ENCODE measurements around the gene IFIT2. TPM values are rescaled to one million over a fixed set of nuclear protein-coding genes. Genes with fewer than 3 reads are reported as not detected.

The IFIT2 gene
- total RNA-seq, 4 donors from 2014 or later = 0.49 to 2.6 (median 1.4) TPM

DNA sequence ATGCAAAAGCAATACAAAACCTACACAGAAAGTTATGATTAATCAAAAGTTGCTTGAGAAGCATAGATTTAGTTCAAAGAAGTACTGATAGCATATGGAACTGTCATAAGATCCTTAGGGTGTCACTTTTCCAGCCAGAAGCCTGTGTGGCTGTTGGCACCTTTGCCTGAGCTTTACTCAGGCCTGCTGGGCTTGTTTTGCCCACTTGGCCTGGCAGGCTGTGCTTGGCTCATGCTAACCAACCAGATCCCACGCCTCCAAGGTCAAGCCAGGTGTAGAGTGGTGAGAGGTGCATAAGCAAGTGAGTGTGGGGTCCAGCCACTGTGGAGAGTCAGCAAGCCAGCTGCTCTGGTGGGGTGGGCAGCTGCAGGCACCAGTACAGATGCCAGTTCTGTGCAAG, 38.3 kb upstream of the IFIT2 start:
- no peak overlapping the region for H3K27ac ChIP-seq
- 88% methylated on average over 1 of the region's 1 CpG for WGBS
- DNase-seq (ENCODE audit: low spot score in 2 of 2) = no peak
- TF ChIP-seq, protein P1, sequence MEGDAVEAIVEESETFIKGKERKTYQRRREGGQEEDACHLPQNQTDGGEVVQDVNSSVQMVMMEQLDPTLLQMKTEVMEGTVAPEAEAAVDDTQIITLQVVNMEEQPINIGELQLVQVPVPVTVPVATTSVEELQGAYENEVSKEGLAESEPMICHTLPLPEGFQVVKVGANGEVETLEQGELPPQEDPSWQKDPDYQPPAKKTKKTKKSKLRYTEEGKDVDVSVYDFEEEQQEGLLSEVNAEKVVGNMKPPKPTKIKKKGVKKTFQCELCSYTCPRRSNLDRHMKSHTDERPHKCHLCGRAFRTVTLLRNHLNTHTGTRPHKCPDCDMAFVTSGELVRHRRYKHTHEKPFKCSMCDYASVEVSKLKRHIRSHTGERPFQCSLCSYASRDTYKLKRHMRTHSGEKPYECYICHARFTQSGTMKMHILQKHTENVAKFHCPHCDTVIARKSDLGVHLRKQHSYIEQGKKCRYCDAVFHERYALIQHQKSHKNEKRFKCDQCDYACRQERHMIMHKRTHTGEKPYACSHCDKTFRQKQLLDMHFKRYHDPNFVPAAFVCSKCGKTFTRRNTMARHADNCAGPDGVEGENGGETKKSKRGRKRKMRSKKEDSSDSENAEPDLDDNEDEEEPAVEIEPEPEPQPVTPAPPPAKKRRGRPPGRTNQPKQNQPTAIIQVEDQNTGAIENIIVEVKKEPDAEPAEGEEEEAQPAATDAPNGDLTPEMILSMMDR (IDR thresholded peaks at IDR 0.05) = no peak
- TF ChIP-seq POLR2A (IDR thresholded peaks at IDR 0.05) (no peak), POLR2AphosphoS5 (IDR thresholded peaks at IDR 0.05) (no peak), EP300 (IDR thresholded peaks at IDR 0.05) (no peak)
- no peaks in the 10 kb centered on the region for H3K27me3 ChIP-seq
- H3K4me1 ChIP-seq = peaks cover 28% of the 10 kb centered on the region
- H3K9me3 ChIP-seq = no peaks in the 10 kb centered on the region
- H3K4me3 ChIP-seq = no peak overlapping the region
- no peaks in the 10 kb centered on the region for H3K36me3 ChIP-seq

DNA sequence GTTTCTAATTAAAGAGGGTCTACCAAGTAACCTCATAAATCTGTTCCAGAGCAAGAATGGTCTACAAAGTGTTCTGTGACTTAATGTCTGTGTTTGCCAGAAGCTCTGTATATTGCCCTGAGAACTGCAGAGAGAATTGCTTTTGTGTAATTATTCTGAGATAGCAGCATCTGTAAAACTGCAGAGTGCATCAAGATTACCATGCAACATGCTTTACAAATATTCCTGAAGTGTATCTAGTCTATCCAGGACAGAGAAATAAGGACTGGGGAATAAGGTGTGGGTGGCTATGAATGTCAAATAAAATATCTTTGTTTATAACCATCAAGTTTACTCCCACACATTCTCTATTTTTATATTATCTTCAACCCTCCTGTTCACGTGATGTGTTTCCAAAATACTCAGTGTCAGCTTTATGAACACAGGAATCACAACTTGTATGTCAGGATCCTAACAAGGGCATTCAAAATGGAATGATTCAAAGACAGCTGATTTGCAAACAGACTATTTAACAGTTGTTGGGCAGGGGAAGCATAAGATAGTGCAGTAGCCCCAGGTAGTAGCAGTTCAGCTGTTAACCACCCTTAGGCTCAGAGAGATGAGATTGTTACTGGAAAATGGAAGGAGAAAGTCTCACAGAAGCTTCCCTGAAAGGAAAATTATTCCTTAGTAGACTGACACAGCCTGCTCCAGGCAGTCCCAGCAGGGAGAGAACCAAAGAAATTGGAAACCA, 35.0 kb upstream of the IFIT2 start:
- Histone ChIP-seq H3K4me1 (peaks cover 16% of the 10 kb centered on the region), H3K27ac (no peak overlapping the region), H3K4me3 (no peak overlapping the region), H3K36me3 (no peaks in the 10 kb centered on the region), H3K27me3 (no peaks in the 10 kb centered on the region), H3K9me3 (no peaks in the 10 kb centered on the region)
- 50% methylated on average over 1 of the region's 1 CpG for WGBS
- no peak for DNase-seq (ENCODE audit: low spot score in 2 of 2)
- TF ChIP-seq POLR2A (IDR thresholded peaks at IDR 0.05) (no peak), EP300 (IDR thresholded peaks at IDR 0.05) (no peak), POLR2AphosphoS5 (IDR thresholded peaks at IDR 0.05) (no peak)
- TF ChIP-seq, protein P1 (IDR thresholded peaks at IDR 0.05) = no peak

DNA sequence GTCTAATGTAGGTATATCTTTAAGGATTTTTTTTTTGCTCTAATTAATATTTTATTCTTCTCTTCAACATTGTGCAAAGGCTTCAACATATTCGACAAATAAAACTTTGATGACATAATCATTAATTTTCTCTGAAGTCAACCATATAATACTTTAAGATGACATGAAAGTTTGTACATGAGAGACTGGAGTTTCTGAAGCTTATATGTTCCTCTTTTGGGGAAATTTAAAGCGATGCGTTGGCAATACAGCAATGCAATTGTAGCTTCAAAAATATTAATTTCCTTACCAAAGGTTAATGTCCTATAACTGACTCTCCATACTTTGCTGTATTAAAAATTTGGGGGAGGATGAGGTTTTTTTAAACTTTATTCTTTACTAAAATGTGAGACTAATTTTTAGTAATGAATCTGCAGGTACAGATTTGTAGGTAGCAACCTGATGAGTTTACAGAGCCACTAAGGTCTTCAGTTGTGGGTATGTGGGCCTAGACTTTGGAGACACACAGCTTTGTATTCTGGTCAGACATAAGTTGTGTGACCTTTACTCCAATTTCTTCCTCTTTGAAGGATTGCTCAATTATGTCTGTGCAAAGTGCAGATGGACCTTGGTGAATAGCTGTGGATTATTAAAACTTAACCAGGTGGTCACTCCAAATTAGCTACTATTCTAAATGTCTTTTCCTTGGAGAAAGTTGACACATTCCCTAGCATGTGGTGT, 32.3 kb upstream of the IFIT2 start:
- Histone ChIP-seq H3K4me3 (no peak overlapping the region), H3K27me3 (no peaks in the 10 kb centered on the region), H3K36me3 (no peaks in the 10 kb centered on the region), H3K27ac (no peak overlapping the region), H3K9me3 (no peaks in the 10 kb centered on the region), H3K4me1 (no peaks in the 10 kb centered on the region)
- DNase-seq (ENCODE audit: low spot score in 2 of 2) = no peak
- 88% methylated on average over 3 of the region's 3 CpGs for WGBS
- TF ChIP-seq EP300 (IDR thresholded peaks at IDR 0.05) (no peak), POLR2A (IDR thresholded peaks at IDR 0.05) (no peak), POLR2AphosphoS5 (IDR thresholded peaks at IDR 0.05) (no peak)
- TF ChIP-seq, protein P1 (IDR thresholded peaks at IDR 0.05) = no peak

DNA sequence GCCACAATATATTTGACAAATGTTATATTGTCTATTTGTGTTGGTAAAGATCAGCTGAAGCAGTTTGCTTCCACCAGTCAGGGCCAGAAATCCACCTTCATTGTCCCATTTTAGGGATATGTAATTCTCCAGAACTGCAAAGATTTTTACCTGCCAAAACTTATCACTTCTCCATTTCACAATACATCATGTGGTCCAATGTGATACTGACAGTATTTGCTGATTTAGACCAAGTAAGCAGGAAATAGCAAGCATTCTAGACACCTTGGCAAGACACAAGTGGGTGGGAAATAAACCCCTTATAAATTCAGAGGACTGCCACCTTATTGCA, 31.7 kb upstream of the IFIT2 start:
- TF ChIP-seq EP300 (IDR thresholded peaks at IDR 0.05) (no peak), POLR2AphosphoS5 (IDR thresholded peaks at IDR 0.05) (no peak), POLR2A (IDR thresholded peaks at IDR 0.05) (no peak)
- TF ChIP-seq, protein P1 (IDR thresholded peaks at IDR 0.05) = no peak
- H3K9me3 ChIP-seq = no peaks in the 10 kb centered on the region
- no peak overlapping the region for H3K27ac ChIP-seq
- H3K4me1 ChIP-seq = peaks cover 4% of the 10 kb centered on the region
- H3K36me3 ChIP-seq = no peaks in the 10 kb centered on the region
- no peak for DNase-seq (ENCODE audit: low spot score in 2 of 2)
- no peak overlapping the region for H3K4me3 ChIP-seq
- no peaks in the 10 kb centered on the region for H3K27me3 ChIP-seq

DNA sequence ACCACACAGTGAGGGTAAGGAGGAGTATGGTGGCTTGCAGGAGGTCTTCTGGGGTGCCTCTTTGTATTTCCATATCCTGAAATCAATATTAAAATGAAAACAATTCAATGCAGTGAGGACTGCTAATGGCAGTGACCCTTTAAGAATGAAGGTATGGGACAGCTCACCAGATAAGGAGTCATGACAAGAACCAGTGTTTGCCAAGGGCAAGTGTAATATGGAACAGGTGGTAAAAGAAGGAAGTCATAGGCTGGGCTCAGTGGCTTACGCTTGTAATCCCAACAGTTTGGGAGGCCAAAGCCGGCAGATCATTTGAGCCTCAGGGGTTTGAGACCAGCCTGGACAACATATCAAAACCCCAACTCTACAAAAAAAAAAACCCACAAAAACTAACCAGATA, 30.3 kb upstream of the IFIT2 start:
- Histone ChIP-seq H3K4me3 (no peak overlapping the region), H3K36me3 (no peaks in the 10 kb centered on the region), H3K4me1 (peaks cover 15% of the 10 kb centered on the region), H3K27ac (no peak overlapping the region), H3K27me3 (no peaks in the 10 kb centered on the region), H3K9me3 (no peaks in the 10 kb centered on the region)
- DNase-seq (ENCODE audit: low spot score in 2 of 2) = no peak
- 93% methylated on average over 2 of the region's 2 CpGs for WGBS
- no peak for TF ChIP-seq POLR2A (IDR thresholded peaks at IDR 0.05)
- TF ChIP-seq POLR2AphosphoS5 (IDR thresholded peaks at IDR 0.05) = no peak
- TF ChIP-seq, protein P1 (IDR thresholded peaks at IDR 0.05) = no peak

All from suprapubic skin (tissue), 4 donors.